K562 (cell line): ENCODE results near the gene NAT8L. TPM values are rescaled to one million over a fixed set of nuclear protein-coding genes. Genes with fewer than 3 reads are reported as not detected.

Experiments used
- CREM ChIP-seq: IDR thresholded peaks from 2 replicates; pipeline ENCODE4 v1.6.1; 2014; ENCODE audit warnings: antibody characterized with exemption, low read depth
- CXXC5 ChIP-seq: fragments of 250-450 bp; sonication (Bioruptor Pico); IDR thresholded peaks from 2 replicates; pipeline ENCODE4 v1.8.0; 2022; ENCODE audit warnings: inconsistent platforms, mild to moderate bottlenecking, moderate library complexity
- E2F1 ChIP-seq: sonication (generic); formaldehyde crosslinking; IDR thresholded peaks from 2 replicates; pipeline ENCODE4 v1.8.1; 2023; ENCODE audit warnings: mild to moderate bottlenecking, missing genetic modification reagents, moderate library complexity
- E2F6 ChIP-seq, 2 experiments: IDR thresholded peaks; 2 replicates each; pipeline ENCODE4 v1.6.1; 2011; ENCODE audit warnings: borderline replicate concordance in 1 of 2, control low read depth in 1 of 2, low read depth in 1 of 2, low read length in 1 of 2, mild to moderate bottlenecking in 1 of 2, mixed read lengths in 1 of 2, moderate library complexity in 1 of 2; ENCODE audit not compliant: insufficient read depth in 1 of 2, insufficient read length in 1 of 2, poor library complexity in 1 of 2, severe bottlenecking in 1 of 2; ENCODE audit errors: extremely low read depth in 1 of 2
- FOXA3 ChIP-seq, 2 experiments: fragments of 450-650 bp in 1 of 2; sonication (generic) in 1 of 2; formaldehyde crosslinking; IDR thresholded peaks in 1 of 2; conservative IDR thresholded peaks in 1 of 2; 2 replicates each; pipeline versions ENCODE4 v1.4.0 to v1.8.0; 2020 to 2022; ENCODE audit warnings: mild to moderate bottlenecking in 2 of 2, missing genetic modification reagents in 1 of 2
- FOXK1 ChIP-seq: sonication (generic); formaldehyde crosslinking; IDR thresholded peaks from 2 replicates; pipeline ENCODE4 v1.8.0; 2022; ENCODE audit warnings: missing genetic modification reagents, mild to moderate bottlenecking, borderline replicate concordance
- GTF3C2 ChIP-seq: IDR thresholded peaks from 3 replicates; pipeline ENCODE4 v1.6.1; 2011; ENCODE audit warnings: borderline replicate concordance, mild to moderate bottlenecking, moderate library complexity; ENCODE audit not compliant: insufficient read length; ENCODE audit errors: extremely low read depth
- HEY1 ChIP-seq: fragments of 250-450 bp; sonication (Bioruptor Pico); IDR thresholded peaks from 2 replicates; pipeline ENCODE4 v1.5.0; 2020; ENCODE audit warnings: mild to moderate bottlenecking, moderate library complexity, borderline replicate concordance
- NBN ChIP-seq: fragments of 450-650 bp; IDR thresholded peaks from 2 replicates; pipeline ENCODE4 v1.6.1; 2016; ENCODE audit warnings: low read depth, mild to moderate bottlenecking
- NUFIP1 ChIP-seq: fragments of 450-650 bp; IDR thresholded peaks from 2 replicates; pipeline ENCODE4 v1.6.1; 2018; ENCODE audit not compliant: partially characterized antibody
- RB1 ChIP-seq: fragments of 450-650 bp; IDR thresholded peaks from 2 replicates; pipeline ENCODE4 v1.6.1; 2017; ENCODE audit warnings: low read depth, mild to moderate bottlenecking
- SLC30A9 ChIP-seq: fragments of 250-450 bp; sonication (Bioruptor Pico); IDR thresholded peaks from 2 replicates; pipeline ENCODE4 v1.8.0; 2022; ENCODE audit warnings: mild to moderate bottlenecking, moderate library complexity
- USF2 ChIP-seq: sonication (generic); formaldehyde crosslinking; IDR thresholded peaks from 2 replicates; pipeline ENCODE4 v1.5.0; 2020; ENCODE audit warnings: missing genetic modification reagents
- YY1 ChIP-seq, 3 experiments: IDR thresholded peaks; 2 replicates each; pipeline ENCODE4 v1.6.1; 2011; ENCODE audit warnings: low read length in 2 of 3, mild to moderate bottlenecking in 2 of 3, moderate library complexity in 2 of 3, borderline replicate concordance in 1 of 3, control low read depth in 1 of 3, low read depth in 1 of 3; ENCODE audit not compliant: insufficient read depth in 3 of 3, insufficient replicate concordance in 2 of 3, control insufficient read depth in 1 of 3, insufficient read length in 1 of 3; ENCODE audit errors: extremely low read depth in 1 of 3
- ZBED1 ChIP-seq: IDR thresholded peaks from 2 replicates; pipeline ENCODE4 v1.6.1; 2014
- ZNF24 ChIP-seq: fragments of 450-650 bp; IDR thresholded peaks from 2 replicates; pipeline ENCODE4 v1.6.1; 2016
- ZNF354B ChIP-seq: fragments of 250-450 bp; sonication (Bioruptor Pico); IDR thresholded peaks from 2 replicates; pipeline ENCODE4 v1.4.0; 2020
- ZNF449 ChIP-seq: fragments of 250-450 bp; sonication (Bioruptor Pico); IDR thresholded peaks from 2 replicates; pipeline ENCODE4 v1.8.0; 2022; ENCODE audit warnings: moderate library complexity, mild to moderate bottlenecking, inconsistent platforms
- polyA plus RNA-seq, 8 experiments: library from polyadenylated mRNA; depleted of rRNA in 4 of 8; stranded (reverse) in 5 of 8; unstranded in 3 of 8; fragments of >200 nt; fragmentation: Nextera tagmentation in 2 of 8; fragmentation: Illumina TruSeq in 1 of 8; extraction: Ambion mirVana in 2 of 8; extraction: Trizol in 1 of 8; gene quantifications; 2 replicates each; pipeline versions ENCODE4 v1.2.1 to v1.2.3, GENCODE V29; 2011 to 2014; ENCODE audit warnings: inconsistent platforms in 1 of 8, missing spikeins in 1 of 8
- total RNA-seq, 7 experiments: library from RNA; depleted of rRNA in 6 of 7; stranded (reverse); fragments of >200 nt in 6 of 7; fragmentation: Illumina TruSeq in 2 of 7; extraction: Trizol in 2 of 7; gene quantifications; 2 replicates each; pipeline versions ENCODE4 v1.2.1 to v1.2.3, GENCODE V29; 2011 to 2021; ENCODE audit warnings: low replicate concordance in 1 of 7

NAT8L gene
- total and polyA plus RNA-seq, 9 of the 15 experiments (the other 6 are each of a cell fraction or from before 2014, with no cell fraction given), result 0.06 to 11.0 (median 1.5) TPM

GRCh38 chr4:2059046-2059725, at the start of gene NAT8L (continued):
- no peak for TF ChIP-seq ZNF449 (CRISPR knock-in tag)
- TF ChIP-seq E2F6 (IDR thresholded peaks at IDR 0.05; ENCODE audit: borderline replicate concordance in 1 of 2, extremely low read depth in 1 of 2, insufficient read depth in 1 of 2, insufficient read length in 1 of 2, low read depth in 1 of 2, low read length in 1 of 2, poor library complexity in 1 of 2, severe bottlenecking in 1 of 2), result peak in 1 of 2 experiments; percentile 13
- peak; percentile 31 for TF ChIP-seq USF2
- no peak for TF ChIP-seq NBN
- no peak for TF ChIP-seq E2F1 (CRISPR knock-in tag)
- TF ChIP-seq YY1 (IDR thresholded peaks at IDR 0.05; ENCODE audit: borderline replicate concordance in 1 of 3, control insufficient read depth in 1 of 3, extremely low read depth in 1 of 3, insufficient read depth in 3 of 3, insufficient read length in 1 of 3, insufficient replicate concordance in 2 of 3, low read depth in 1 of 3, low read length in 2 of 3), result peak in 2 of 3 experiments; percentile 33 to 36
- peak; percentile 22; the same call in 1 of the 2 replicates for TF ChIP-seq CREM
- TF ChIP-seq SLC30A9 (CRISPR knock-in tag), result no peak
- no peak for TF ChIP-seq HEY1 (CRISPR knock-in tag)
- no peak for TF ChIP-seq ZBED1
- no peak for TF ChIP-seq FOXK1 (CRISPR knock-in tag)
- TF ChIP-seq ZNF354B (CRISPR knock-in tag), result no peak
- no peak for TF ChIP-seq GTF3C2
- no peak for TF ChIP-seq ZNF24
- TF ChIP-seq FOXA3 (CRISPR knock-in tag; conservative IDR thresholded peaks at IDR 0.05 in 1 of 2, IDR thresholded peaks at IDR 0.05 in 1 of 2), result no peak
- peak; percentile 69 for TF ChIP-seq CXXC5 (CRISPR knock-in tag)
- TF ChIP-seq RB1, result peak; percentile 49; the same call in 1 of the 2 replicates
- TF ChIP-seq NUFIP1, result no peak
